Anterior cingulate cortex (tissue), 58 donors: ENCODE measurements around the gene KIR2DL4.
"Not testable (repeated sequence)": the region's sequence is repeated elsewhere in the genome, so short reads cannot be mapped to it uniquely, and the experiment has no call there.

Experiments
- DNase-seq, 58 donors: peaks; one replicate each; lab custom pipeline; 2025; lab: John Stamatoyannopoulos, UW

KIR2DL4 gene

DNA sequence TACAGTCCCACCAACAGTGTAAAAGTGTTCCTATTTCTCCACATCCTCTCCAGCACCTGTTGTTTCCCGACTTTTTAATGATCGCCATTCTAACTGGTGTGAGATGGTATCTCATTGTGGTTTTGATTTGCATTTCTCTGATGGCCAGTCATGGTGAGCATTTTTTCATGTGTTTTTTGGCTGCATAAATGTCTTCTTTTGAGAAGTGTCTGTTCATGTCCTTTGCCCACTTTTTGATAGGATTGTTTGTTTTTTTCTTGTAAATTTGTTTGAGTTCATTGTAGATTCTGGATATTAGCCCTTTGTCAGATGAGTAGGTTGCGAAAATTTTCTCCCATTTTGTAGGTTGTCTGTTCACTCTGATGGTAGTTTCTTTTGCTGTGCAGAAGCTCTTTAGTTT, 60.0 kb downstream of the KIR2DL4 start:
- DNase-seq = not testable (repeated sequence)
